Fibroblast of the aortic adventitia (primary cell): ENCODE measurements around the gene ZNF697. TPM values are rescaled to one million over a fixed set of nuclear protein-coding genes. Genes with fewer than 3 reads are reported as not detected.

ENCODE experiments used
- DNase-seq: peaks from one replicate; pipeline ENCODE4 v3.0.0-alpha.2; 2010; ENCODE audit warnings: low read depth
- H3K4me3 ChIP-seq: 2 replicates; pipeline ENCODE4 v1.5.1; 2011; ENCODE audit warnings: low read depth, mild to moderate bottlenecking, control low read depth, low read length, moderate library complexity
- total RNA-seq: library from RNA; depleted of rRNA; stranded (reverse); fragments of >200 nt; gene quantifications from 2 replicates; pipeline ENCODE4 v1.2.3, GENCODE V29; 2012; ENCODE audit warnings: low replicate concordance
- TF ChIP-seq, protein P1 (sequence below): IDR thresholded peaks from 2 replicates; pipeline ENCODE4 v1.5.1; 2011; ENCODE audit warnings: mild to moderate bottlenecking, low read length, control low read depth, inconsistent platforms; ENCODE audit not compliant: insufficient read depth

Gene ZNF697
- total RNA-seq, 1 donor, result 4.4 TPM

DNA sequence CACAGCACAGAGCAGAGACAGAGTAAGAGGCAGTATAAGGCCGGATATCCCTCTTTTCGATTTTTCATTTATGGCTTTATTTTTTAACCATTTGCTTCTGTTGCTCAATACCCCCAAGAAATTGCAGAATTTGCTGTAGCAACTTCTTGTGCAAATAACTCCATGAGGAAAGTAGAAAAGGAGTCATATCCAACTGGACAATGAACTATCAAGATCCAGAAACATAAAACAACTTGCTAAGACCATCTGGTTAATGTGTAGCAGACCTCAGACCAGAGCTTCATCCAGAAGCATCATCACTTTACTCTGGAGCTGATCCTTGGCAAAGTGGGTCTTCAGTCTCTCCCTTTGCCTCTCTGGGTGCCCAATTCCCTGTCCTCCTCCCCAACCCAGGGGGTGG is 45.9 kb downstream of the ZNF697 start:
- DNase-seq, result no peak
- H3K4me3 ChIP-seq, result no peak overlapping the region
- TF ChIP-seq, protein P1, sequence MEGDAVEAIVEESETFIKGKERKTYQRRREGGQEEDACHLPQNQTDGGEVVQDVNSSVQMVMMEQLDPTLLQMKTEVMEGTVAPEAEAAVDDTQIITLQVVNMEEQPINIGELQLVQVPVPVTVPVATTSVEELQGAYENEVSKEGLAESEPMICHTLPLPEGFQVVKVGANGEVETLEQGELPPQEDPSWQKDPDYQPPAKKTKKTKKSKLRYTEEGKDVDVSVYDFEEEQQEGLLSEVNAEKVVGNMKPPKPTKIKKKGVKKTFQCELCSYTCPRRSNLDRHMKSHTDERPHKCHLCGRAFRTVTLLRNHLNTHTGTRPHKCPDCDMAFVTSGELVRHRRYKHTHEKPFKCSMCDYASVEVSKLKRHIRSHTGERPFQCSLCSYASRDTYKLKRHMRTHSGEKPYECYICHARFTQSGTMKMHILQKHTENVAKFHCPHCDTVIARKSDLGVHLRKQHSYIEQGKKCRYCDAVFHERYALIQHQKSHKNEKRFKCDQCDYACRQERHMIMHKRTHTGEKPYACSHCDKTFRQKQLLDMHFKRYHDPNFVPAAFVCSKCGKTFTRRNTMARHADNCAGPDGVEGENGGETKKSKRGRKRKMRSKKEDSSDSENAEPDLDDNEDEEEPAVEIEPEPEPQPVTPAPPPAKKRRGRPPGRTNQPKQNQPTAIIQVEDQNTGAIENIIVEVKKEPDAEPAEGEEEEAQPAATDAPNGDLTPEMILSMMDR, result no peak

DNA sequence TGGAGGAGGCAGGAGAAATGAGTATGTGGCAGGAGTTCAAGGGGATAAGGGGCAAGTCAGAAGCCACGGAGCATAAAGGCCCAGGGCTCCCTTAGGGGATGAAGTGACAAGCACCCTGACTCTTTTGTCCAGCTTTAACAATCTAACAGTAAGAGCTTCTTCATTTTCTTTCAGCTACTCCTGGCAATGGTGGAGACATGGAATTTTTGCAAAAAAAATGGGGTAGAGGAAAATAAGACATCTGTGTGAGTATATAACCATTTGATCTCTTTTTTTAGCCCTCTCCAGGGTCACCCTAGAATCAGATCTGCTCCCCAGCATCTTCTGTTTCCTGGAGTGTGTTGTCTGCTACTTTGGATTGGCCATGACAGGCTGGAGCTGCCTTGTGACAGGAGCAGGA is 47.1 kb downstream of the ZNF697 start:
- TF ChIP-seq, protein P1, result no peak
- no peak for DNase-seq
- H3K4me3 ChIP-seq, result no peak overlapping the region

DNA sequence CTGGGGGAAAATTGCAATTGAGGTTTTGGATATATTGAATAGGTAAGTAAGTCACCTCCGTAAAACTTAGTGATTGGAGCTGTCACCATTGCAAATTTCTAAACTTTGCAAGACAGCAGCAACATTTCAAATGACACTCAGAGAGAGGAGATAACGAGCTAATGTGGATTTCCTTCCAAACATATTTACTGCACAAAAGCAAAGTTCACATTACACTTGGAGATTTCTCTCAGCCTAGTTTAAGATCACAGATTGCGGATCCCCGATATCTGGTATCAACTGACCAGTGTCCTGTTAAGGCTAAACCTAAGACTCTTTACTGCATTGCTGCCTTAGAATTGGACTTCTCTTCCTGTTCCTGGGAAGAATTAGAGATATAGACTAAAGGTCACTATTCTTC is 47.5 kb downstream of the ZNF697 start:
- TF ChIP-seq, protein P1, result no peak
- no peak overlapping the region for H3K4me3 ChIP-seq
- DNase-seq, result no peak

DNA sequence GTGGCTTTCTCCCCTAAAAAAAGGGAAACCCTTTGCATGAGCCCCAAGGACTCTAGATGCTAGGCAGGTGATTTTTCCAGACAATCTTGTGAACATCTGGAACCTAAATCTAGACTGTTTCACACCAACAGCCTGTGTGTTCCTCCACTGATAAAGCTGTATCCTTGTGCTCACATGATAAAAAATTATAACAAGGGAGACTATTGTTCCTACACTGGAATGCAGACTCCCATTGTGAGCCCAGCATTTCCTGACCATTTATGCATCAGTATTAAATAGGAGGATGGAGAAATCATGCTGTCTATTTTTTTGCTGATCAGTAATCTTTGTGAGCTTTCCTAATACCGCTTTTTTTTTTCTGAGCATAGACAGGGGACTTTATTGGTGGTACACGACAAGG is 52.5 kb downstream of the ZNF697 start:
- TF ChIP-seq, protein P1, result no peak
- no peak for DNase-seq
- H3K4me3 ChIP-seq, result no peak overlapping the region

DNA sequence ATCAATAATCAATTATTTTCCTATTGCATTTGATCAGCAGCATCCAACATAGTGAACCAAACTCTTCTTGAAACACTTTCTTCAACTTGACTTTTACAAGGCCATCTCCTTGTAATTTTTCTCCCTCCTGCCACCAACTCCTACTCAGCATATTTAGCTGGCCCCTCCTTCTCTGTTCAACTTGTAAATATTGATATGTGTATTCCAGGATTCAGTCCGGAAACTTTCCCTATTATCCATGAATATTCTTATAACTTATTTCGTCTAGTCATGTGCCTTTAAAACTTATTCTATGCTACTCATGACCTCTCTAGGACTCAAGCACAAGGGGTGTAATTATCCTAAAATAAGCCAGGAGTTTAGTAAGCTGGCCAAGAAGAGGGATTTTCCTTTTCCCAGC is 52.9 kb downstream of the ZNF697 start:
- no peak for DNase-seq
- TF ChIP-seq, protein P1, result no peak
- H3K4me3 ChIP-seq, result no peak overlapping the region

DNA sequence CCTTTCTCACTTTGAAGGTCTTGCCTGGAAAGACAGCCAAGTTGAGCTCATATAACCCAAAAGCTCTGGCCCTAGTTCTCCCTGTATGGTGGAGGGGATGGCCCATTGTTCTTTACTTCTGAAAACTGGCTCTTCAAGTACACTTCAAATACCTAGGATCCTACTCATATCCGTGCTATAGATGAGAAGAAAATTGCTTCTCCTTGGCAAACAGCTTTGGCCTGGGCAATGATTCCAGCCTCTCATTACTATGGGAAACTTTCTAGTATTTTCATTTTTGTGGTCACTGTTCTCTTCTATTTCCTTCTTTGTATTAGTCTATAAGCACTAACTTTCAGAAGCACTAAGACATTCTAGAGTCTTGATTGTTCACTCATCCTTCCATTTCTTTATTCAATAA is 53.7 kb downstream of the ZNF697 start:
- H3K4me3 ChIP-seq, result no peak overlapping the region
- DNase-seq, result peak; percentile 91
- TF ChIP-seq, protein P1, result no peak

DNA sequence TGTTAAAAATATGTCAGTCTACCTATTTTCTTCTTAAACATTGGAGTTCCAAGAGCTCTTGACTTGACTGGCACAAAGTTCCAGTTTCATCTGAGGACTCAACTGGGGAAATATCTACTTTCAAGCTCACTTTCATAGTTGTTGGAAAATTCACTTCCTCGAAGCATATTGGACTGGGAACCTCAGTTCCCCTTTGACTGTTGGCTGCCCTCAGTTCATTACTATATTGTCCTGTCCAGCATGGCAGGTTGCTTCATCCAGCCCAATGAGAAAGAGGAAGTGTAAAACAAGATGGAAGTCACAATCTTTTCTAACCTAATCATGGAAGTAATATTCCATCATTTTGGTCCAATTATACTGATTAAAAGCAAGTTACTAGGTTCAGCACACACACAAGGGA is 54.3 kb downstream of the ZNF697 start:
- peak; percentile 7 for DNase-seq
- TF ChIP-seq, protein P1, result no peak
- no peak overlapping the region for H3K4me3 ChIP-seq
